Spleen (tissue), 11 donors: ENCODE measurements around the gene RIPOR3. TPM values are rescaled to one million over a fixed set of nuclear protein-coding genes. Genes with fewer than 3 reads are reported as not detected.
A peak's percentile ranks its signal among the peaks of the same experiment; 100 is the strongest.

ENCODE experiments used
- DNase-seq: peaks from one replicate; pipeline ENCODE4 v3.0.0-alpha.2; 2020
- H3K27ac ChIP-seq, 8 donors: fragments of 200-600 bp; sonication (generic) in 7 of 8; 1 replicate in 4 of 8; 2 replicates in 4 of 8; pipeline versions ENCODE4 v1.5.0 to v1.8.0; 2016 to 2021; ENCODE audit warnings: inconsistent platforms in 4 of 8, mild to moderate bottlenecking in 4 of 8, moderate library complexity in 1 of 8
- H3K27me3 ChIP-seq, 7 donors: fragments of 200-600 bp; sonication (generic) in 6 of 7; replicated peaks in 1 of 7; 1 replicate in 4 of 7; 2 replicates in 3 of 7; pipeline versions ENCODE4 v1.5.0 to v1.8.0; 2016 to 2021; ENCODE audit warnings: inconsistent platforms in 3 of 7, mild to moderate bottlenecking in 1 of 7
- H3K36me3 ChIP-seq, 6 donors: fragments of 200-600 bp; sonication (generic) in 5 of 6; 1 replicate in 4 of 6; 2 replicates in 2 of 6; pipeline versions ENCODE4 v1.5.0 to v1.8.0; 2016 to 2021; ENCODE audit warnings: inconsistent platforms in 2 of 6
- H3K4me1 ChIP-seq, 6 donors: fragments of 200-600 bp; sonication (generic) in 5 of 6; 1 replicate in 3 of 6; 2 replicates in 3 of 6; pipeline versions ENCODE4 v1.5.0 to v1.8.0; 2016 to 2021; ENCODE audit warnings: inconsistent platforms in 3 of 6
- H3K4me3 ChIP-seq, 8 donors: fragments of 200-600 bp; sonication (generic) in 7 of 8; 1 replicate in 4 of 8; 2 replicates in 4 of 8; pipeline versions ENCODE4 v1.5.0 to v1.8.0; 2016 to 2021; ENCODE audit warnings: inconsistent platforms in 4 of 8, mild to moderate bottlenecking in 4 of 8, moderate library complexity in 2 of 8
- H3K9me3 ChIP-seq, 8 donors: fragments of 200-600 bp; sonication (generic) in 7 of 8; 1 replicate in 4 of 8; 2 replicates in 4 of 8; pipeline versions ENCODE4 v1.5.0 to v1.8.0; 2016 to 2021; ENCODE audit warnings: inconsistent platforms in 4 of 8
- CTCF ChIP-seq, 11 experiments: fragments of 200-600 bp in 7 of 11; fragments of 450-650 bp in 4 of 11; sonication (generic) in 4 of 11; IDR thresholded peaks in 8 of 11; conservative IDR thresholded peaks in 3 of 11; 1 replicate in 7 of 11; 2 replicates in 4 of 11; pipeline versions ENCODE4 v1.4.0 to v1.8.0; 2016 to 2021; ENCODE audit warnings: antibody characterized with exemption in 11 of 11, inconsistent platforms in 4 of 11, mild to moderate bottlenecking in 1 of 11
- POLR2A ChIP-seq, 3 donors: fragments of 450-650 bp; IDR thresholded peaks; one replicate each; pipeline ENCODE4 v1.5.1; 2017; ENCODE audit warnings: antibody characterized with exemption in 3 of 3, mild to moderate bottlenecking in 1 of 3
- POLR2AphosphoS5 ChIP-seq, 3 donors: sonication (generic); formaldehyde crosslinking; IDR thresholded peaks; one replicate each; pipeline ENCODE4 v1.5.1; 2017; ENCODE audit warnings: antibody characterized with exemption in 3 of 3
- WGBS, 5 donors: extraction: QIAGEN DNeasy Blood & Tissue Kit in 3 of 5; methylation state at CpG; one replicate each; pipeline versions ENCODE4 v1.1.5 to v1.1.7; 2013 to 2018; 5-methylcytosine and 5-hydroxymethylcytosine counted together
- intact Hi-C: fragments of 100-400 bp; cut with DNase I; formaldehyde crosslinking; loops from one replicate; pipeline ENCODE4 v1.15.0; 2023; ENCODE audit warnings: low total_unique reads
- polyA plus RNA-seq, 3 donors: library from polyadenylated mRNA; stranded (reverse); fragments of 200-250 nt; gene quantifications; one replicate each; pipeline ENCODE4 v1.2.1, GENCODE V29; 2013
- total RNA-seq, 7 donors: library from RNA; depleted of rRNA in 3 of 7; stranded (reverse); fragments of >200 nt in 3 of 7; fragmentation: NEBNext Ultra II Directional in 4 of 7; extraction: Animal tissue kit (Norgen Biotek cat#: 25700) in 4 of 7; gene quantifications; one replicate each; pipeline versions ENCODE4 v1.1.0 to v1.2.1, GENCODE V29; 2016 to 2021
- donor health status: healthy with polysubstance abuse.
- donor health status: DM: no; HTN: no; CAD: no; lungs with moderate emphysema.
- donor health status: DM: no; HTN: no; CAD: no.
- donor health status: Bipolar disorder and iron deficiency.
- donor health status: healthy.
- donor health status: DM: no; HTN: no; CAD: no.
- donor health status: DM: yes; HTN: yes; CAD: no.

Gene RIPOR3
- total and polyA plus RNA-seq, 10 donors = 6.0 to 22.8 (median 13.1) TPM

GRCh38 chr20:50595988-50596693 is 95.2 kb downstream of the RIPOR3 start:
- peak in 1 of 3 donors; percentile 53 for TF ChIP-seq POLR2AphosphoS5 (IDR thresholded peaks at IDR 0.05)
- TF ChIP-seq POLR2A (IDR thresholded peaks at IDR 0.05) = no peak
- intact Hi-C loops = no loop called here
- no peak for DNase-seq
- Histone ChIP-seq H3K4me3 (no peak overlapping the region), H3K27ac (no peak overlapping the region), H3K4me1 (peaks cover 0 to 55% (median 25%) of the 10 kb centered on the region in 6 donors), H3K9me3 (no peaks in the 10 kb centered on the region), H3K36me3 (peaks cover 0 to 11% (median 0%) of the 10 kb centered on the region in 6 donors), H3K27me3 (peaks cover 0 to 42% (median 0%) of the 10 kb centered on the region in 7 donors)
- 57 to 73% (median 69%) methylated on average over 15 of the region's 15 CpGs for WGBS, 5 donors

DNA sequence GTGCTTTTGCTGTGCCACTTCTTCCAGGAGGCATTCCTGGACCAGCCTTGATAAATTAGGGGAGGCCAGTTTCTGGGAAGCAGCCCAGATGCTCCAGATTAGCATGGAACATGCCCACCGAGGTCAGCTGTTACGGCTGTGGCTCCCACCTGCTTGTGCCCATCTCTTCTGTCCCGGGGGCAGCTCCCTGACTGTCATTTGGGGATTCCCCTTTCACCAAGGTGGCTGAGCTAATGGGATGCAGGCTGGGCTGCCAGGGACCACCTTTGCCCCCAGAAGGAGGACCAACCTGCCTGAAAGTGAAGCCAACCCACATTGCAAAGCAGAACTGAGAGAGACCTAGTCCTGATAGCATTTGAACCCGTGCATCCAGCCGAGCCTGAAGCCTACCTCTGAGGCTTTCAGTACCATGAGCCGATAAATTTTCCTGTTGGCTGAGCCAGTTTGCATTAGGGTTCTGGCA is 95.9 kb downstream of the RIPOR3 start:
- Histone ChIP-seq H3K36me3 (peaks cover 0 to 17% (median 1%) of the 10 kb centered on the region in 6 donors), H3K9me3 (no peaks in the 10 kb centered on the region), H3K4me3 (no peak overlapping the region), H3K27ac (peak overlapping the region in 1 of 8 donors; percentile 45), H3K27me3 (peaks cover 0 to 36% (median 0%) of the 10 kb centered on the region in 7 donors), H3K4me1 (peaks cover 0 to 57% (median 25%) of the 10 kb centered on the region in 6 donors)
- intact Hi-C loops = no loop called here
- 72 to 91% (median 81%) methylated on average over 3 to 6 of the region's 6 CpGs for WGBS, 5 donors
- TF ChIP-seq POLR2AphosphoS5 (IDR thresholded peaks at IDR 0.05) (peak in 1 of 3 donors; percentile 3), CTCF (IDR thresholded peaks at IDR 0.05 in 8 of 11, conservative IDR thresholded peaks at IDR 0.05 in 3 of 11) (no peak)
- DNase-seq = no peak

GRCh38 chr20:50594591-50595432 is 96.5 kb downstream of the RIPOR3 start:
- Histone ChIP-seq H3K36me3 (peaks cover 0 to 23% (median 7%) of the 10 kb centered on the region in 6 donors), H3K4me3 (no peak overlapping the region), H3K27ac (peak overlapping the region in 1 of 8 donors; percentile 45), H3K27me3 (peaks cover 0 to 34% (median 0%) of the 10 kb centered on the region in 7 donors), H3K4me1 (peaks cover 0 to 57% (median 25%) of the 10 kb centered on the region in 6 donors), H3K9me3 (no peaks in the 10 kb centered on the region)
- intact Hi-C loops = no loop called here
- DNase-seq = no peak
- WGBS, 5 donors = 65 to 76% (median 75%) methylated on average over 14 to 19 of the region's 19 CpGs
- no peak for TF ChIP-seq POLR2A (IDR thresholded peaks at IDR 0.05)
- TF ChIP-seq CTCF (IDR thresholded peaks at IDR 0.05 in 8 of 11, conservative IDR thresholded peaks at IDR 0.05 in 3 of 11) = no peak
- peak; percentile 37 to 75 (median 54) for TF ChIP-seq POLR2AphosphoS5 (IDR thresholded peaks at IDR 0.05)

- Histone ChIP-seq H3K4me3 (no peak overlapping the region), H3K27me3 (peaks cover 0 to 34% (median 0%) of the 10 kb centered on the region in 7 donors), H3K9me3 (no peaks in the 10 kb centered on the region), H3K36me3 (peaks cover 0 to 29% (median 13%) of the 10 kb centered on the region in 6 donors), H3K4me1 (peaks cover 0 to 57% (median 25%) of the 10 kb centered on the region in 6 donors), H3K27ac (peak overlapping the region in 1 of 8 donors; percentile 45)
- no peak for DNase-seq
- intact Hi-C loops = no loop called here
- no peak for TF ChIP-seq CTCF (IDR thresholded peaks at IDR 0.05 in 8 of 11, conservative IDR thresholded peaks at IDR 0.05 in 3 of 11)
- no peak for TF ChIP-seq POLR2A (IDR thresholded peaks at IDR 0.05)
- no peak for TF ChIP-seq POLR2AphosphoS5 (IDR thresholded peaks at IDR 0.05)
- 86 to 91% (median 87%) methylated on average over 11 of the region's 11 CpGs for WGBS, 5 donors
These were observed 97.1 kb downstream of the RIPOR3 start for GRCh38 chr20:50594231-50594590.
